Left ventricle myocardium inferior (tissue), 1 donor: ENCODE results near the gene CFAP74. TPM values are rescaled to one million over a fixed set of nuclear protein-coding genes. Genes with fewer than 3 reads are reported as not detected.

Source experiments
- DNase-seq: peaks from one replicate; pipeline ENCODE4 v3.0.0-alpha.2; 2020
- H3K27ac ChIP-seq: fragments of 200-600 bp; replicated peaks from 2 replicates; pipeline ENCODE4 v1.8.0; 2021
- H3K27me3 ChIP-seq: fragments of 200-600 bp; 2 replicates; pipeline ENCODE4 v1.8.0; 2021; ENCODE audit warnings: low read depth
- H3K36me3 ChIP-seq: fragments of 200-600 bp; 2 replicates; pipeline ENCODE4 v1.8.0; 2021
- H3K4me1 ChIP-seq: fragments of 200-600 bp; 2 replicates; pipeline ENCODE4 v1.8.0; 2021
- H3K4me3 ChIP-seq: fragments of 200-600 bp; 2 replicates; pipeline ENCODE4 v1.8.0; 2021; ENCODE audit warnings: mild to moderate bottlenecking, moderate library complexity
- H3K9me3 ChIP-seq: fragments of 200-600 bp; replicated peaks from 2 replicates; pipeline ENCODE4 v1.8.0; 2021
- CTCF ChIP-seq: fragments of 200-600 bp; IDR thresholded peaks from 2 replicates; pipeline ENCODE4 v1.8.0; 2021; ENCODE audit warnings: antibody characterized with exemption, mild to moderate bottlenecking, borderline replicate concordance
- intact Hi-C: fragments of 100-400 bp; cut with micrococcal nuclease; formaldehyde crosslinking; loops from one replicate; pipeline ENCODE4 v1.11.0; 2022
- total RNA-seq: library from RNA; stranded (reverse); fragmentation: NEBNext Ultra II Directional; extraction: Animal tissue kit (Norgen Biotek cat#: 25700); gene quantifications from one replicate; pipeline ENCODE4 v1.2.1, GENCODE V29; 2021
- donor health status: DM: no; HTN: yes; CAD: no; lungs with severe emphysema.

CFAP74 gene
- total RNA-seq, 1 donor from 2014 or later: not detected

GRCh38 chr1:2018217-2019171 lies 14.9 kb upstream of the CFAP74 start:
- intact Hi-C loops: no loop called here
- TF ChIP-seq CTCF: no peak
- no peaks in the 10 kb centered on the region for H3K9me3 ChIP-seq
- no peak for DNase-seq
- peaks cover 95% of the 10 kb centered on the region for H3K27me3 ChIP-seq
- H3K4me3 ChIP-seq: peak overlapping the region; percentile 14
- peaks cover 13% of the 10 kb centered on the region for H3K4me1 ChIP-seq
- H3K27ac ChIP-seq: no peak overlapping the region
- no peaks in the 10 kb centered on the region for H3K36me3 ChIP-seq

- peaks cover 95% of the 10 kb centered on the region for H3K27me3 ChIP-seq
These were observed 12.5 kb upstream of the CFAP74 start for GRCh38 chr1:2016123-2016522.

GRCh38 chr1:2014741-2015735 lies 11.5 kb upstream of the CFAP74 start:
- no peak for DNase-seq
- Histone ChIP-seq H3K9me3 (no peaks in the 10 kb centered on the region), H3K36me3 (no peaks in the 10 kb centered on the region), H3K27me3 (peaks cover 94% of the 10 kb centered on the region), H3K27ac (no peak overlapping the region), H3K4me1 (peaks cover 13% of the 10 kb centered on the region), H3K4me3 (no peak overlapping the region)
- intact Hi-C loops: no loop called here
- TF ChIP-seq CTCF: no peak

More at GRCh38 chr1:2016123-2016522, 12.5 kb upstream of the CFAP74 start:
- intact Hi-C loops: no loop called here
- Histone ChIP-seq H3K27ac (no peak overlapping the region), H3K9me3 (no peaks in the 10 kb centered on the region), H3K4me1 (peaks cover 13% of the 10 kb centered on the region), H3K36me3 (no peaks in the 10 kb centered on the region), H3K4me3 (no peak overlapping the region)
- no peak for TF ChIP-seq CTCF
- DNase-seq: no peak

- no peaks in the 10 kb centered on the region for H3K36me3 ChIP-seq
- peaks cover 94% of the 10 kb centered on the region for H3K27me3 ChIP-seq
- no peak for TF ChIP-seq CTCF
- DNase-seq: no peak
- intact Hi-C loops: no loop called here
- peaks cover 7% of the 10 kb centered on the region for H3K4me1 ChIP-seq
- no peak overlapping the region for H3K4me3 ChIP-seq
- H3K27ac ChIP-seq: no peak overlapping the region
- H3K9me3 ChIP-seq: no peaks in the 10 kb centered on the region
These were observed 10.6 kb upstream of the CFAP74 start for GRCh38 chr1:2014181-2014580.
